Thyroid gland (tissue), 4 donors: ENCODE results near the gene ZFC3H1. TPM values are rescaled to one million over a fixed set of nuclear protein-coding genes. Genes with fewer than 3 reads are reported as not detected.

Experiments used
- DNase-seq, 2 donors: peaks; one replicate each; pipeline ENCODE4 v3.0.0-alpha.2; 2019
- H3K27ac ChIP-seq, 3 donors: fragments of 200-600 bp; sonication (generic); 1 replicate in 2 of 3; 2 replicates in 1 of 3; pipeline ENCODE4 v1.5.1; 2016 to 2019; ENCODE audit warnings: mild to moderate bottlenecking in 1 of 3, moderate library complexity in 1 of 3
- H3K27me3 ChIP-seq: fragments of 200-600 bp; sonication (generic); one replicate; pipeline ENCODE4 v1.5.1; 2019
- H3K36me3 ChIP-seq, 2 donors: fragments of 200-600 bp; sonication (generic); one replicate each; pipeline ENCODE4 v1.5.1; 2016 to 2019
- H3K4me1 ChIP-seq, 2 donors: fragments of 200-600 bp; sonication (generic); one replicate each; pipeline ENCODE4 v1.5.1; 2017 to 2019
- H3K4me3 ChIP-seq, 3 donors: fragments of 200-600 bp; sonication (generic); replicated peaks in 1 of 3; 1 replicate in 2 of 3; 2 replicates in 1 of 3; pipeline ENCODE4 v1.5.1; 2016; ENCODE audit warnings: mild to moderate bottlenecking in 1 of 3
- H3K9me3 ChIP-seq: fragments of 200-600 bp; sonication (generic); one replicate; pipeline ENCODE4 v1.5.1; 2017
- CTCF ChIP-seq, 6 experiments: fragments of 200-600 bp in 3 of 6; fragments of 450-650 bp in 3 of 6; sonication (generic) in 3 of 6; IDR thresholded peaks; one replicate each; pipeline ENCODE4 v1.5.1; 2016 to 2019; ENCODE audit warnings: antibody characterized with exemption in 6 of 6, mild to moderate bottlenecking in 2 of 6, inconsistent platforms in 1 of 6, moderate library complexity in 1 of 6
- POLR2A ChIP-seq, 2 donors: fragments of 450-650 bp; IDR thresholded peaks; one replicate each; pipeline ENCODE4 v1.6.1; 2017; ENCODE audit warnings: antibody characterized with exemption in 2 of 2, mild to moderate bottlenecking in 2 of 2, moderate library complexity in 1 of 2
- WGBS, 2 donors: methylation state at CpG; one replicate each; pipeline ENCODE4 v1.1.5; 2017; 5-methylcytosine and 5-hydroxymethylcytosine counted together
- intact Hi-C: fragments of 100-400 bp; cut with DNase I; formaldehyde crosslinking; loops from one replicate; pipeline ENCODE4 v1.15.1; 2023
- total RNA-seq, 4 donors: library from RNA; depleted of rRNA; stranded (reverse); fragments of >200 nt; gene quantifications; one replicate each; pipeline ENCODE4 v1.2.3, GENCODE V29; 2016

The ZFC3H1 gene
- total RNA-seq, 4 donors from 2014 or later, result 45.2 to 62.4 (median 50.0) TPM

- Histone ChIP-seq H3K9me3 (no peaks in the 10 kb centered on the region), H3K4me3 (peak within 1 kb of the TSS; percentile 32 to 78 (median 44)), H3K4me1 (peaks cover 20 to 22% of the 10 kb centered on the region in 2 donors), H3K27me3 (no peaks in the 10 kb centered on the region), H3K36me3 (no peaks in the 10 kb centered on the region), H3K27ac (peak within 1 kb of the TSS; percentile 52 to 87 (median 78))
- peak; percentile 91 to 92 for DNase-seq
- TF ChIP-seq POLR2A (IDR thresholded peaks at IDR 0.05) (peak in 1 of 2 donors; percentile 76), CTCF (IDR thresholded peaks at IDR 0.05) (peak in 2 of 6 experiments; percentile 23 to 27)
- intact Hi-C loops, result no loop called here
- WGBS, 2 donors, result 1 to 2% methylated on average over 21 to 58 of the region's 63 CpGs
These were observed 22.4 kb upstream of the ZFC3H1 start, which contains the start of gene TMEM19 for GRCh38 chr12:71685914-71686657. Gene TMEM19, plus strand, starts transcription at chr12:71686082. Its CDS starts 599 bp downstream, at chr12:71686681.

DNA sequence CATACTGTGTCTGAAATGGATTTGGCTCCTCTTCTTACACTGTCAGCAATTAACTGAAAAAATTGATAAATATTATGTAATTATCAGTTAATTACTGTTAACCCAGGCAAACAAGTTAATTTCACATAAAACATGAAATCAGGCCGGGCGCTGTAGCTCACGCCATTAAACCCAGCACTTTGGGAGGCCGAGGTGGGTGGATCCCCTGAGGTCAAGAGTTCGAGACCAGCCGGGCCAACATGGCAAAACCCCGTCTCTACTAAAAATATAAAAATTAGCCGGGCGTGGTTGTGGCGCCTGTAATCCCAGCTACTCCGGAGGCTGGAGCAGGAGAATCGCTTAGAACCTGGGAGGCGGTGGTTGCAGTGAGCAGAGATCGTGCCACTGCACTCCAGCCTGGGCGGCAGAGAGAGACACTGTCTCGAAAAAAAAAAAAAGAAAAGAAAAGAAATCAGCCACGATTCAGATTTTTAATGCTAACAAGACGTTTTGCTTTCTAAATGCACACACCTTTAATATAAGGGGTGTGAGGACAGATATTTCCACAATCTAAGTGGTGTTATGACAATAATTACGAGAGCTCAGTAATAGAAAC lies 21.8 kb upstream of the ZFC3H1 start:
- Histone ChIP-seq H3K27ac (peak overlapping the region; percentile 52 to 87 (median 78)), H3K4me3 (peak overlapping the region; percentile 28 to 78 (median 44)), H3K27me3 (no peaks in the 10 kb centered on the region), H3K36me3 (no peaks in the 10 kb centered on the region), H3K9me3 (no peaks in the 10 kb centered on the region), H3K4me1 (peaks cover 20 to 22% of the 10 kb centered on the region in 2 donors)
- WGBS, 2 donors, result 33 to 37% methylated on average over 19 of the region's 19 CpGs
- TF ChIP-seq POLR2A (IDR thresholded peaks at IDR 0.05), result no peak
- TF ChIP-seq CTCF (IDR thresholded peaks at IDR 0.05), result no peak
- intact Hi-C loops, result no loop called here
- peak; percentile 7 to 10 for DNase-seq

DNA sequence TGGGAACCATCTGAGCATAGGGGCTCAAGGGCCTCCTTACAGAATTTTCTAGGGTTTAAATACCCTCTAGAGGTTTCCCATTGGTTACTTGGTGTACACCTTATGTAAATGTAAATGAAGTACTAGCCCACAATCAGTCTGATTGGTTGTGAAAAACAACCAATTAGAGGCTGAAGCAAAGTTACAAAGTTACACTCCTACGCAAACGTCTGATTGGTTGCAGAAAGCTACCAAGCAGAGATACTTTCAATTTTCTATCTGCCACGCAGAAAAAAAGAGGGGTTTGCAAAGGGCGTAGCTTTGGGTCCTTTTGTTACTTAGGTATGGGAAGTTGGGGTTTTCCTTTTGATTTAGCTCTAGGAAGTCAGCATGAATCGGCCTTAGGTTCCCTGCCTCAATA lies 20.4 kb upstream of the ZFC3H1 start:
- Histone ChIP-seq H3K4me3 (no peak overlapping the region), H3K27ac (no peak overlapping the region), H3K36me3 (no peaks in the 10 kb centered on the region), H3K9me3 (no peaks in the 10 kb centered on the region), H3K4me1 (peaks cover 20 to 22% of the 10 kb centered on the region in 2 donors), H3K27me3 (no peaks in the 10 kb centered on the region)
- intact Hi-C loops, result no loop called here
- DNase-seq, result no peak
- TF ChIP-seq CTCF (IDR thresholded peaks at IDR 0.05) (no peak), POLR2A (IDR thresholded peaks at IDR 0.05) (no peak)
- 83 to 87% methylated on average over 5 of the region's 5 CpGs for WGBS, 2 donors

DNA sequence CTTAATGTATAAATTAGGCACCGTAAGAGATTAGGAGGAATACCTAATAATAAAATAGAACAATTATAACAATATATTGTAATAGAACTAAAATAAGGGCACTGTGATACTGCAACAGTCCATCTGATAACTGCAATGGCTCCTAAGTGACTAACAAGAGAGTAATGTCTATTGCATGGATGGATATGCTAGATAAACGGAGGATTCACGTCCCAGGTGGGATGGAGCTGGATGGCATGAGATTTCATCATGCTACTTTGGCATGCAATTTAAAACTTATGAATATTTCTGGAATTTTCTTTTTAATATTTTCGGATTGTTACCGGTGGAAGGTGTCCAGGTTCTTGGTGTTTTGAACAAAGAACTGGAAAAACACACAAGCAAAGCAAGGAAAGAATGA lies 20.0 kb upstream of the ZFC3H1 start:
- whole genome bisulfite sequencing, 2 donors, result 93 to 94% methylated on average over 5 of the region's 5 CpGs
- Histone ChIP-seq H3K4me3 (no peak overlapping the region), H3K27ac (no peak overlapping the region), H3K36me3 (no peaks in the 10 kb centered on the region), H3K27me3 (no peaks in the 10 kb centered on the region), H3K4me1 (peaks cover 20 to 22% of the 10 kb centered on the region in 2 donors), H3K9me3 (no peaks in the 10 kb centered on the region)
- no peak for DNase-seq
- intact Hi-C loops, result no loop called here
- no peak for TF ChIP-seq CTCF (IDR thresholded peaks at IDR 0.05)
- TF ChIP-seq POLR2A (IDR thresholded peaks at IDR 0.05), result no peak

DNA sequence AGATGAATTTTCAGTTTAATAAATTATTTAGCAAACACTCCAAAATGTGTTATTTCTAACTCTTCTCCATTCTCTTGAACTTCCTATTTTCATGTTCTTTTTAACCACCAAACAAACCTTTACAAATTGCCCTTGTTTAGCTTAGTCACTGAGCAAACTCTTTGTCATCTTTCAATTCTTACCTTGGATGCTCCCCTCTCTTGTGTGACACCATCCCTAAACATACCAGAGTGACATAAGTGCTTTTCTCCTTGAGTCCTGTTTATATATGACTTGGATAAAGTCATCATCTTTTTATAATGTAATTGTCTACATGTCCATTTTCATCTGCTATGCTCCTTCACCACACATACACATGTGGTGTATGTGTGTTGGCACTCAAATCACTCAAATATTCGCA lies 18.8 kb upstream of the ZFC3H1 start:
- H3K27me3 ChIP-seq, result no peaks in the 10 kb centered on the region
- TF ChIP-seq POLR2A (IDR thresholded peaks at IDR 0.05) (no peak), CTCF (IDR thresholded peaks at IDR 0.05) (no peak)
- peaks cover 10 to 13% of the 10 kb centered on the region in 2 donors for H3K4me1 ChIP-seq
- no peaks in the 10 kb centered on the region for H3K36me3 ChIP-seq
- H3K4me3 ChIP-seq, result no peak overlapping the region
- H3K9me3 ChIP-seq, result no peaks in the 10 kb centered on the region
- no peak overlapping the region for H3K27ac ChIP-seq
- intact Hi-C loops, result no loop called here
- WGBS, 2 donors, result 88 to 97% methylated on average over 1 of the region's 1 CpG
- no peak for DNase-seq
